ENCODE results near the gene COG2.
"Not testable (repeated sequence)": the region's sequence is repeated elsewhere in the genome, so short reads cannot be mapped to it uniquely, and the experiment has no call there.

COG2 gene

DNA sequence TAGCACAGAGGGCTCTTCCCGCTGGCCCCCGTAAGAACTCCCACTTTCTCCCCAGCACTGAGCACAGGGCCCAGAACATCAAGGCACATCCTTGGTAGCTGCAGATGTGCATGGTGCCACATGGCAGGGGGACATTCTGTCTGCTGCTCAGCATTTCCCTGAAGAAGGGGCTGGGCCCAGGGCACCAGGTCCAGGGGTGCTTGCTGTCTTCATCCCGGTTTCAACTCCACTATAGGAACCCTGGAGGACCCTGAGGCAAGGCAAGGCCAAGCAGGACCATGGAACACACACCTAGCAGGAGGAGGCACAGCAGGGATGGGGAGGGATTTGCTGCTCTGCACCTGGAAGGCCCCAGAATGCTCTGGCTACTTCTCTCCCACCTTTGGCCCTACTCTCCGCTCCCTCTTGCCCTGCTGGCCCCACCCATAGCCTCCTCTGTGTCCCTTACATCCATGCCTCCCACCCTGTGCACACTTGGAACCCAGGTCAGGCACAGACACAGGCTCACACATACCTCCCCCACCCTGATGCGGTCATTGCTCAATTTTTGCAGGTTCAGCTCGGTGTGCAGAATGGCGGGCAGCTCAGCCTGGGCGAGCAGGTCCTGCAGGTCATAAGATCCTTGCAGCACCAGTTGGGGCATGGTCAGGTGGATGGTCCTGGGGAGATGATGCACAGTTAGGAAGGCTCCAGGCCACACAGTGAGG lies 61.6 kb downstream of the COG2 start:
- no peak for DNase-seq

DNA sequence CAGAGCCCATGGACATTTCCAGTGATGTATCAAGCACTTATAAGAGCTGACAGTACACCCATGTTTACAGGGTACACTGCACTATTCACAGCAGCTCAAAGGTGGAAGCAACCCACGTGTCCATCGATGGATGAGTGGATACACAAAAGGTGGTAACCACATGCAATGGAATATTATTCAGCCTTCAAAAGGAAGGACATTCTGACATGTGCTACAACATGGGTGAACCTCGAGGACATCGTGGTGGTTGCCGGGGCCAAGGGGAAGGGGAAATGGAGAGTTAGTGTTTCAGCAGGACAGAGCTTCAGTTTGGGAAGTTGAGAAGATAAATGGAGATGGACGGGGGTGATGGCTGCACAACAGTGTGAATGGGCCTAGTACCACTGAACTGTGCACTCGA lies 62.5 kb downstream of the COG2 start:
- DNase-seq = no peak

DNA sequence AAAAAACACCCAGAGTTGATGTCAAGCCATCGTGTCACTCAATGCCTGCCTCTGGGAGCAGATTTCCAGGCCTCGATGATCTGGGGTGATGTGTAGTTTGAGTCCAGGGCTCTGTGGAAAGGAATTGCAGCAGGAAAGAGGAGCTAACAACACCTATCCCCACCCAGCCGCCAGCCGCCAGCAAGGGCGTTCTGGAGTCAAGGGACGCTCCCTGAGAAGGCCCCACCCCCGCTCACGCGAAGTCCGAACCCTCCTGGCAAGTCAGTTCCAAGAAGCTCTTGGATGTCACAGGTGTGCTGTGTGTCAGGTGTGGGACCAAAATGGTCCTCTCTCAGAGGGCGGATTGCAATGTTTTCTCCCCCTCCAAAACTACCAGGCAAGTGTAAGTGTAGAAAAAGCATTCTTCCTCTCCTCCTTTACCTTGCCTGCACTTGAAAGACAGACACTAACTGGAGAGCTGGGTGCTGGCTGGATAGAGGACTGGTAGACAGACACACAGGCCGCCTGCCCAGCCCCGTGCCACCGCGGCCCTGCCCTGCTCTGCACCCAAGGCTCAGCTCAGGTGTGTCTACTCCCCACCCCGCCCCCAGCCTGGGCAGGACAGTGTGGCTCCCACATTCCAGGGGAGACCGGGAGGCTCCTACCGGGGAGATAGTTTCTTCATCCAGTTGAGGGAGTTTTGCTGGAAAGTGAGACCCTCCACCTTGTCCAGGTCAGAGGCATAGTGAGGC lies 63.2 kb downstream of the COG2 start:
- DNase-seq = no peak

DNA sequence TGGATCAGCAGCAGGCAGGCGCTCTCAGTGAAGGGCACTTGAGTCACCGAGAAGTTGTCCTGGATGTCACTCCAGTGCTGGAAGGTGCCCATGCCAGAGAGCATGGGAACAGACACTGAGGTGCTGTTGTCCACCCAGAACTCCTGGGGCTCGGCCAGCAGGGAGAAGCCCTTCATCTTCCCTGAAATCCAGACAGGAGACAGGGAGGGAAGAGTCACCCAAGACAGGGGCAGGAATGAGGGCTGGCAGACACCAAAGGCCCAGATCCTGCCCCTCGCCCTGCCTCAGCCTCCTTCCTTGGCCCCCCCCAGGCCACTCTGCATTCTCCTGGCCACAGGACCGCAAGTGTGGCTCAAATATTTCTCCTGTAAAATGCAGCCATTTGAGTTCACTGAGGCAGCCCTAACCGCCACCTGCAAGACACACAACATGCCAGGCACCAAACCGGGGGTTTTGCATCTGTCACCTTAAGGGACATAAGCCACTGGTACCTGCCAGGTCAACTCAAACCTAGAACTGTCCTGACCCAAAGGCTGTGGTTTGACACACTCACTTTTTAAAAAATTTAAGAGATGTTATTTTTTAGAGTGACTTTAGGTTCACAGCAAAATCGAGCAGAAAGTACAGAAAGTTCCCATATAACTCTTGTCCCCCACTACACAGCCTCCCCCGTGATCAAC lies 63.9 kb downstream of the COG2 start:
- DNase-seq = no peak

DNA sequence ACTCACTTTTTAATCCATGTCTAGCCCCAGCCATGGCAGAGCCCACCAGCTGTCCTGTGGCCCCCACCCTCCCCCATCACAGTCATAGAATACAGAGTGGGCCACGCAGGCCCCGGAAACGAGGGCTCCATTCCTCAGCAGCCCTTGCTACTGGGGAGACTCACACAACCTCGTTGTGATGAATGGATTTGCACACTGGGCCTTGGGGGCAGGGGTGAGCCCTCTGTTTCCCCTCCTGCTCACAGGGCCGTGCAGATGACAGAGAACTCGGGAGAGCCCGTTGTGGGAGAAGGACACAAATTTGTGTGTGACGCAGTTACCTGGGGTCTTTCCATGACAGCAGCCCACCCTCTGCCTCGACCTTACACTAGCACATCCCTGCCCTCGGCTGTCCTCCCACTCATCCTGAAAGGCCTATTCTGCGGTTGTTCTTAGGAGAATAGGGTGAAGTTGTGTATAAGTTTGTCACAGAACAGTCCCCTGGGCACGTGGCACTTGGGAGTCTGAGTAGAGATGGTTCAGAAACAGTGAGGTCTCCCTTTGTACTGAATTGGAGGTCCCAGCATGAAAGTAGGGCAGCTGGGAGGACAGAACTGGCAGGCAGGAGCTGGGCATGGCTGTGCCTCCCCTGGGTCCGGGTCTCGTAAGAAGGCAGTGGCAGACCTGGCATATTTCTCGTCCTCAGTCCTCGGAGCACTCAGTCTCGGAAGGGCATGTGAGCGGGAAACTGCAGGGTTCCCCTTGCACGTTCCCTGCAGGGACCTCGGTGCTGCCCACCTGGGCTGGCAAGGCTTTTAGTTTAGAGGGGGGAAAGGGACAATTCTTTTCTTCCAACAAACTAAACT lies 64.8 kb downstream of the COG2 start:
- no peak for DNase-seq

DNA sequence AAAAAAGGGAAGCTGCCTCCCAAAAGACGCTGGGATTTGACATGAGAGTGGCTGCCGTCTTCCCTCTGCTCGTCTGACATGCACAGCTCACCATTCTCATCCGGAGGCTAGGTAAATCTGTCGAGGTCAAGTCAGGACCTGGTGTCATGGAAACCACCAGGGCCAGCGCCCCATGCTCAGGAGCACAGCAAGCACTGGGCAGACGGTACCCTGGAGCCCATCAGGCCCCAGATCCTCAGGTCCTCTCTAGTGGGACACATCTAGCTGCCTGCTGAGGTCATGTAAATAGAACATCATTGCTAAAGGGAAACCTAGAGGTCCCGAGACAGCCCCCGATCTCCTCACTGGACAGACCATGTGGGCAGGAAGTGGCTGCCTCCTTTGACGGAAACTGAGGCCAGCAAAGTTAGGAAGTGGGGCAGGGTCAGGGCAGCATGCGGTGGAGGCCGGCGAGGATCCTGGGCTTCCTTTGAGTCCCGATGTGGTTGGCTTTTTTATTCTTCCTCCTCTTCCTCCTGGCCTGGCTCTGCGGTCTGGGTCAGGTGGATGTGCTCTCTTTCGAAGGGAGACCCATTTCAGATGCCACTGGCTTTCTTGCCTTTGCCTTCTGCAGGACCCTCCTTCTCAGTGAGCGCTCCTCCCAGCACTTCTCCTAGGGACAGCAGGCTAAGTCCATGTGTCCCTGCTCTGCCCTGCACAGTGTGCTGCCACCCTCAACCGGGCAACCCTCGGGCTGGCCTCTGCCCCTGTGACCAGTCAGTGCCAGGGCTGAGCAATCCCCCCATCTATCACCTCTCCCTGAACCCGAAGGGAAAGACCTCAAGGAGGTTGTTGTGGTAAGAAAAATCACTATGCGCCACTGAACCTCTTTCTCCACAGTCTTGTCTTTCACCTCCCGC lies 65.7 kb downstream of the COG2 start:
- no peak for DNase-seq

DNA sequence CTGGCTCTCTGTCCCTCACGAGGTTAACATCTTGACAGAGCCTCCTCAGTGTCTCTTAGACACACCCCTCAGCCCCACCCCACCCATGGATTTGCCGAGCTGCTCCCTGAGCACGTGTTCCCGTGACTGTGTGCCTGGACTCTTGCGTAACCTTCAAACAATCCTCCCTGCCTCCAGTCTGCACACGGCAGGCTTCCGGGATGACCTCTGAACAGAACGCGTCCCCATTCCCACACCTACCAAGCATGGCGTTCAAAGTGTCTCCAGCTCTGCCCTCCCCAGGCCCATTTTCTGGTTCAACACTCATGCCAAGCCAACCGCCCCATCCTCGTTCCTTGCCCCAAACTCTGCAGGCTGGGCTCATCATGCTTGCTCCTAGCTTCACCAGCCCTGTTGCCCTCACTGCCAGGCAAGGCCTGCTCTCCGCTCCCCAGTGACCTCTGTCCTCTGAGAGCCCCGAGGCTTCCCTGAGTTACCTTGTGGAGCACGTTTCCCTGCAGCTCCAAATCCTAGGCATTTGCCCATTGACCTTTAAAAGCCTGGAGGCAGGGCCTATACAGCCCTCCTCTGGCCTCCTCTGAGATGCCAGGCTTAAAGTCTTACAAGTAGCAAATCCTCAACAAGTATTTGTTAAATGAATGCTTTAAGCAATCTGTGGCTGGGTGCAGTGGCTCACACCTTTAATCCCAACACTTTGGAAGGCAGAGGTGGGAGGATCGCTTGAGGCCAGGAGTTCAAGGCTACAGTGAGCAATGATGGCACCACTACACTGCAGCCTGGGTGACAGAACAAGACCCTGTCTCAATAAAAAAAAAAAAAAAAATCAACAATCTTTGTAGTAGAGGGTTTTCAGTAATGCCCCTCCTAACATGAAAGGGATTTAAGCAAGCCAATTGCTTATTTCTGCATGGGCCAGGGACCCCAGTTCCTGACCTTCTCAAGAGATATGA lies 66.6 kb downstream of the COG2 start:
- DNase-seq = no peak

DNA sequence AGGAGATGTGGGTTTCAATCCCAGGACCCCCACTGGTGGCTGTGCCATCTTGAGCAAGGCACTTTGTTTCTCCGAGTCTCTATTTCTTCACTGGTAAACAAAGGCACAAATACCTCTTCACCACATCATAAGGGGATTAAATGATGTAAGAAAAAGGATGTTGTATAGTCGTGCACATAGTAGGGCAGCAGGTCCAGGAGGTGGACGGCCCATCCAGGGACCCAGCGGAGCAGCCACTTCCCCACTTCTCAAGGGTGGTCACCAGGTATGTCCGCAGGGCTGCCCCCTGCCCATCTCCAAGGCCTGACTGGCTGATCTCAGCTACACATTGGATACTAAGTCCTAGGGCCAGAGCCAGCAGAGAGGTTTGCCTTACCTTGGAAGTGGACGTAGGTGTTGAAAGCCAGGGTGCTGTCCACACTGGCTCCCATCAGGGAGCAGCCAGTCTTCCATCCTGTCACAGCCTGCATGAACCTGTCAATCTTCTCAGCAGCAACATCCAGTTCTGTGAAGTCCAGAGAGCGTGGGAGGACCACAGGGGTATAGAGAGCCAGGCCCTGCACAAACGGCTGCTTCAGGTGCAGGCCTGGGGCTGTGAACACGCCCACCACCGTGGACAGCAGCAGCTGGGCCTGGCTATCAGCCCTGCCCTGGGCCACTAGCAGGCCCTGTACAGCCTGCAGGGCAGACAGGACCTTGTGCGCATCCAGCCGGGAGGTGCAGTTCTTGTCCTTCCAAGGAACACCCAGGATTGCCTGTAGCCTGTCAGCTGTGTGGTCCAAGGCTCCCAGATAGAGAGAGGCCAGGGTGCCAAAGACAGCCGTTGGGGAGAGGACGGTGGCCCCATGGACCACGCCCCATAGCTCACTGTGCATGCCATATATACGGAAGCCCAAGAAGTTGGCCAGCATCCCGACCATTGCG lies 67.6 kb downstream of the COG2 start:
- DNase-seq = no peak

DNA sequence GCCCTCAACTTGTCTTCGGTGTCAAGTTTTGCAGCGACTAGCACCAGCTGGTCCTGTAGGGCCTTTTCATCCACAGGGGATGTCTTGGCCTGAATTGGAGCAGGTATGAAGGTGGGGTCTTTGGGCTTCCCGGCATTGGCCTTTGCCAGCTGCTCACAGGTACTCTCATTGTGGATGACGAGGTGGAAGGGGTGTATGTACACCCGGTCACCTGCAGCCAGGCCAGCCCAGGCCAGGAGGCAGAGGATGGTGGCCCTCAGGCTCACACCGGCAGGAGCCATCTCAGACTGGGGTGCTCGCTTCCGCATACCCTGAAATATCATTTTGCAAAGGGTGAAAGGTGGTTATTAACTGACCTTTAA lies 68.2 kb downstream of the COG2 start:
- no peak for DNase-seq

DNA sequence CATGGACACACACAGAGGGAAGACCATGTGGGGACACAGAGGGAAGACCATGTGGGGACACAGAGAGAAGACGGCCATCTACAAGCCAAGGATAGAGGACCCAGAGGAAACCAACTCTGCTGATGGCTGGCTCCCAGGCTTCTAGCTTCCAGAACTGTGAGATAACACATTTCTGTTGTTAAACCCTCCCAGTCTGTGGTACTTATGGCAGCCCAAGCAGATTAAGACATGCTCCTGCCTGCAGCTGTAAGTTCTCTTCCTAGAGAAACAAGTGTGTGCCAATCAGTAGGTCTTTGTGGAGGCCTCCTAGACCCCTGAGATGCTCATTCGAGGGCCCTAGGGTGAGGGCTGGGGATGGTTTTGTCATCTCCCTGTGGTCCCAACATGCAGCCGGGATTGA lies 69.0 kb downstream of the COG2 start:
- DNase-seq = no peak

DNA sequence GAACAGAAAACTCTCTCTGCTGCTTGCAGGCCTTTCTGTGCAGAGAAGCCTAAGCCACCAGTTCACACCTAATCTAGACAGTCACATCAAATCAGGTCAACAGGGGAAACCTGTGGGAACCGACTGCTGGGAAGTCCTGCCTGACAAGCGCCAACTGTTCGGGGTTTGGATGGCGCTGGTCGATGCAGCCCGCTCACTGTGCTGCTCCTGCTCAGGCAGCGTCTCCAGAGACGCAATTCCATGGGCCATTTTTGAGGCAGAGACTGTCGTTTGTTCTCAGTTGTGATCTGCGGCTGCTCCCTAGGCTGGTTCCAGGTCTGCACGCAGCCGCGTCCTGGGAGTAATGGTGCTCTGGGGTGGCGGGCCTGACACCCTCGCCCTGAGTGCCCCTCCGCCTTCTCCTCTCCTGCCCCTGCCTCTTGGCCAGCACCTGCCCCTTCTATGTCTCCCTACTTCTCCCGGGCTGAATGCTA lies 70.2 kb downstream of the COG2 start:
- DNase-seq = no peak

DNA sequence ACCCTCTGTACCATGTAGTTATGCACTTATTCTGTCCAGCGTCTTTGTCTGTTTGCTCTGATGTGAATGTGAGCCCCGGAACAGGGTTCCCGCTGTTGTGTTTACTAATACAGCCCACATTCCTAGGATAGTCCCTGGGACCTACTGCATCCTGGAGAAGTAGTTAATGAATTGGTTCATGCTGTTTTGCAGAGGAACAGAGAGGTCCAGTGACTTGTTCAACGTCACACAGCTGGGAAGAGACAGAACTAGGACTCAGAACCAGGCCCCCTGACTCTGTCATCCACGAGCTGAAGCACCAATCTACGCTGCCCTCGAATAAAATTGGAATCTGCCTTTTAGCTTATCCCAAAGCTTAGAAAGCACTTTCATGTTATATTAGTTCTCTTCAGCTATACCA lies 70.9 kb downstream of the COG2 start:
- DNase-seq = no peak

DNA sequence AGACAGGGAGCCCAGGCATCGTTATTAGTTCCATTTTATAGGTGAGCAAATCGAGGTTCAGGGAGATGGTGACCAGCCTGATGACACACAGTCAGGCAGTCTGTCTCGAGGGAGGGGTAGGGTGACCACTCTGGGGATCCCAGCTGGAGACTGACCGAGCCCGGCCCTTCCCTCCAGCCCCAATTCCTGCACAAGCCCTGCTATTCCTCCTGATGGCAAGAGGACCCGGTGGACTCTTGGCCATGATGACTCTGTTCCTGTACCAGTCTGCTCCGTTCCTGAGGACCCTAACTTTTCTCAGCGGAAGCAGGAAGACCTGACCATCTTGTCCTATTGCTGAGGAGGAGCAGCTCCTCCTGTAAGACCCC lies 71.2 kb downstream of the COG2 start:
- no peak for DNase-seq

DNA sequence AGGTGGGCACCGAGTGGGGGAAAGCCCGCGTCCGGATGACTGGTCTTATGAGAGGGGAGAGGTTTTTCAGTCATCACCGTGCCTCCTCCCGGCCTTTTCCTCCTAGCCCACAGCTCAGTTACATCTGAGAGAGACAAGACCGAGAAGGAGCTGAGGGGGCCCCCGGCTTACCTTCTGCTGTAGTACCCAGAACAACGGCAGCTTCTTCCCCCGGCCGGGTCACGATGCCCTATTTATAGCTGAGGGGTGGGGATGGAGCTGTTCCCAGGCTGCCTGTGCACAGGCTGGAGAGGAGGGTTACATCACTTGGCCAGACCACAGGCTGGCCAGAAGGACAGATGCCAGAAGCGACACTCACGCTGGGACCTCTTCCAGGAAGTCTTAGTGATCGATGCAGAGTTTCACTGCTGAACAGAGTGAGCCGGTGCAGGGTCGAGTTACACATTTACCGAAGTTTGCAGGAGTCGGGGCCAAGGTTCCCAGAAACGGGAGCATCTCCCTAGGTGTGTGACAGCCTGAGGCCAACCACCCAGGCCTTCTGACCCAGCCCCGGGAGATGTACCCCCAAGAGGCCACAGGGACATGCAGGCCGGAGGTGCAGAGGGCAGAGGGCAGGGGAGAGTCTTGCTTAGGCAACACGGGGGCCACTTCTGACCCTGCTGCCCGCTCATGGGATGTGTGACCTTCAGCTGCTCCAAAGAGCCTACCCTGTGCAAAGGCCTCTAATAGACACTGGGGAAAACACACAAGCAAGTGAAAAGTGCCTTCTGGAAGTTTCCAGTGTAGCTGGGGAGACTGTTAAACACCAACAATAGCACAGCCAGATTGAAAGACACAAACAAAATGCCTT lies 71.9 kb downstream of the COG2 start, which contains the start of gene AGT:
TSS of gene AGT (minus strand) at position 208 of the 850 bp plus-strand sequence. CDS start 3,299 bp downstream, outside the sequence.
- no peak for DNase-seq

DNA sequence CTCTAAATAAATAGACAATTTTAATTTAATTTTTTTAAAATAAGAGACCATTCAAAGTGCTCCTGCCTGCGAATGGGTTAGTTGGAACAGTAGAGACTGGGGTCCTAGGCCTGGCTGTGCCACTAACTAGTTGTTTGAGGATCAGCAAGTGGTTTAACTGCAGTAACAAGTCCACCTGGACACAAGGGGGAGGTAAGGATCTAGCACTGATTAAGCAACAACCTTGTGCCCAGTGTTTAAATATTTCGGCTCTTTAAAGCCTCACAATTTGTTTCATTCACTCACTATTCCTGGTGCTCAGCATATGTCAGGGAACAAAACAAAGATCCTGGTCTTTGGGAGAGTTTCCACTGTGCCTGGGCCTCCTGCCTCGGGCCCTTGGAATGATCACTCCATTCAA lies 73.2 kb downstream of the COG2 start:
- DNase-seq = no peak

DNA sequence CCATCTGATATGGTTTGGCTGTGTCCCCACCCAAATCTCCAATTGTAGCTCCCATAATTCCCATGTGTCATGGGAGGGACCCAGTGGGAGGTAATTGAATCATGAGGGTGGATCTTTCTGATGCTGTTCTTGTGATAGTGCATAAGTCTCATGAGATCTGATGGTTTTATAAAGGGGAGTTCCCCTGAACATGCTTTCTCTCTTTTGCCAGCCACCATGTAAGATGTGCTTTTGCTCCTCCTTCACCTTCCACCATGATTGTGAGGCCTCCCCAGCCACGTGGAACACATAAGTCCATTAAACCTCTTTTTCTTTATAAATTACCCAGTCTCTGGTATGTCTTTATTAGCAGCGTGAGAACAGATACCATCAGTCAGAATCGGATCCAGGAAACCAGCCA lies 74.2 kb downstream of the COG2 start:
- DNase-seq = not testable (repeated sequence)

DNA sequence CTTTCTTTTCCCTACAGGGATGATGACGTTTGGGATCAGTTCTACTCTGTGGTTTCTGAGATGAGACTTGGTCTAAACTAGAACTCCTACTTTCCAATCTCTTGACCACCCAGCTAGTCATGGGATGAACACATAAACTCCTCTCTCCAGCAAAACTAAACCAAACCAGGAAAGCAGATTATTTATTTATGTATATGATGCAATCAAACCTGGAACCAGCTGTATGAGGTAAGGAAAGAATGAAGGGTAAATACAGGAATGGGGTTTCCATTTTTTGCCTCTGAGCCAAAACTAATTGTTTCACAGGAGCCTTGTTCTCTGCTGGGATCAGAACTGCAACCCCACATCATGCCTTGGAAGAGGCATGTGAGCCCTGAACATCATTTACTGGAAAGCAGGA lies 75.0 kb downstream of the COG2 start:
- no peak for DNase-seq

DNA sequence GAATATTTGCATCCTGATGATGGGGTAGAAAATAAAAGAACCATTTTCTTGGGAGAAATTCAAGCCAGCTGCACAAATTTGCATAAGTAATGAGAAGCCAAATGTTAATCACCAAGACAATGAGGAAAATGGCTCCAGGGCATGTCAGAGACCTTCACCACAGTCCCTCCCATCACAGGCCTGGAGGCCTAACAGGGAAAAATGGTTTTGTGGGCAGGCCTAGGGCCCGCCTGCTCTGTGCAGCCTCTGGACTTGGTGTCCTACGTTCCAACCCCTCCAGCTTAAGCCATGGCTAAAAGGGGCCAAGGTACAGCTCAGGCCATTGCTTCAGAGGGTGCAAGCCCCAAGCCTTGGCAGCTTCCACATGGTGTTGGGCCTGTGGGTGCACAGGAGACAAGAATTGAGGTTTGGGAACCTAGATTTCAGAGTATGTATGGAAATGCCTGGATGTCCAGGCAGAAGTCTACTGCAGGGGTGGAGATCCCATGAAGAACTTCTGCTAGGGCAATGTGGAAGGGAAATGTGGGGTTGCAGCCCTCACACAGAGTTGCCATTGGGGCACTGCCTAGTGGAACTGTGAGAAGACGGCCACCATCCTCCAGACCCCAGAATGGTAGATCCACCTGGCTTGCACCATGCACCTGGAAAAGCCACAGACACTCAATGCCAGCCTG lies 79.7 kb downstream of the COG2 start:
- not testable (repeated sequence) for DNase-seq

Data from stimulated activated naive CD4-positive, alpha-beta T cell (primary cell).